Stimulated activated CD4-positive, alpha-beta T cell treated with anti-CD3 and anti-CD28 coated beads, Interleukin-15, amount 100 ng/mL, for 24 hours (primary cell): Measurements from ENCODE around the gene PRCP.
"Not testable (repeated sequence)": the region's sequence is repeated elsewhere in the genome, so short reads cannot be mapped to it uniquely, and the experiment has no call there.

Experiments
- DNase-seq: peaks from one replicate; pipeline ENCODE4 v3.0.0-alpha.2; 2020

PRCP gene

GRCh38 chr11:82867495-82868082 lies 32.6 kb downstream of the PRCP start:
- peak; percentile 86 for DNase-seq

- no peak for DNase-seq
Measured at GRCh38 chr11:82865841-82866240, 34.4 kb downstream of the PRCP start.

GRCh38 chr11:82864268-82864667 lies 36.0 kb downstream of the PRCP start:
- DNase-seq = peak; percentile 15

GRCh38 chr11:82863209-82863608 lies 37.0 kb downstream of the PRCP start:
- DNase-seq = no peak

GRCh38 chr11:82862379-82862778 lies 37.9 kb downstream of the PRCP start:
- DNase-seq = no peak

- no peak for DNase-seq
Measured at GRCh38 chr11:82859750-82860149, 40.5 kb downstream of the PRCP start.

GRCh38 chr11:82858556-82859091 lies 41.6 kb downstream of the PRCP start:
- no peak for DNase-seq

- DNase-seq = no peak
Measured at GRCh38 chr11:82858133-82858532, 42.1 kb downstream of the PRCP start.

GRCh38 chr11:82857145-82857544 lies 43.1 kb downstream of the PRCP start:
- no peak for DNase-seq

GRCh38 chr11:82855616-82856015 lies 44.6 kb downstream of the PRCP start:
- no peak for DNase-seq

GRCh38 chr11:82854916-82855315 lies 45.3 kb downstream of the PRCP start:
- not testable (repeated sequence) for DNase-seq

- DNase-seq = no peak
Measured at GRCh38 chr11:82854242-82854641, 46.0 kb downstream of the PRCP start.

- DNase-seq = no peak
Measured at GRCh38 chr11:82848829-82849228, 51.4 kb downstream of the PRCP start.

- no peak for DNase-seq
Measured at GRCh38 chr11:82845356-82846353, 54.6 kb downstream of the PRCP start.

- DNase-seq = no peak
Measured at GRCh38 chr11:82843057-82843795, 57.0 kb downstream of the PRCP start.

GRCh38 chr11:82842019-82842418 lies 58.2 kb downstream of the PRCP start:
- DNase-seq = no peak

- DNase-seq = no peak
Measured at GRCh38 chr11:82837650-82838049, 62.6 kb downstream of the PRCP start.

GRCh38 chr11:82832983-82833382 lies 67.2 kb downstream of the PRCP start:
- DNase-seq = no peak

- no peak for DNase-seq
Measured at GRCh38 chr11:82831364-82831763, 68.9 kb downstream of the PRCP start.

GRCh38 chr11:82830746-82831145 lies 69.5 kb downstream of the PRCP start:
- DNase-seq = no peak

- DNase-seq = no peak
Measured at GRCh38 chr11:82829101-82829500, 71.1 kb downstream of the PRCP start.

- no peak for DNase-seq
Measured at GRCh38 chr11:82828472-82828871, 71.8 kb downstream of the PRCP start.

- no peak for DNase-seq
Measured at GRCh38 chr11:82826526-82826925, 73.7 kb downstream of the PRCP start.
